Fibroblast of villous mesenchyme (primary cell): ENCODE results near the gene TNFRSF8. TPM values are rescaled to one million over a fixed set of nuclear protein-coding genes. Genes with fewer than 3 reads are reported as not detected.

Source experiments
- DNase-seq: peaks from one replicate; pipeline ENCODE4 v3.0.0-alpha.2; 2010; ENCODE audit warnings: low read depth
- H3K4me3 ChIP-seq: 2 replicates; pipeline ENCODE4 v1.5.1; 2011; ENCODE audit warnings: low read depth, mild to moderate bottlenecking, low read length
- CTCF ChIP-seq: IDR thresholded peaks from 2 replicates; pipeline ENCODE4 v1.5.1; 2012; ENCODE audit warnings: low read depth, mild to moderate bottlenecking, low read length; ENCODE audit not compliant: insufficient read depth
- total RNA-seq: library from RNA; depleted of rRNA; stranded (reverse); fragments of >200 nt; gene quantifications from 2 replicates; pipeline ENCODE4 v1.2.3, GENCODE V29; 2012

TNFRSF8 gene
- total RNA-seq, 1 donor = 0.86 TPM

GRCh38 chr1:12150456-12151200, 87.5 kb downstream of the TNFRSF8 start:
- TF ChIP-seq CTCF = no peak

GRCh38 chr1:12151465-12151864, 88.4 kb downstream of the TNFRSF8 start:
- DNase-seq = no peak
- TF ChIP-seq CTCF = no peak
- H3K4me3 ChIP-seq = no peak overlapping the region

More at GRCh38 chr1:12150456-12151200, 87.5 kb downstream of the TNFRSF8 start:
- no peak for DNase-seq
- H3K4me3 ChIP-seq = no peak overlapping the region

- no peak for DNase-seq
- TF ChIP-seq CTCF = no peak
- H3K4me3 ChIP-seq = no peak overlapping the region
Observed at GRCh38 chr1:12152113-12152891, 89.2 kb downstream of the TNFRSF8 start.

- DNase-seq = peak; percentile 78
- no peak for TF ChIP-seq CTCF
- no peak overlapping the region for H3K4me3 ChIP-seq
Observed at GRCh38 chr1:12153181-12153785, 90.2 kb downstream of the TNFRSF8 start.

GRCh38 chr1:12155328-12155727, 92.2 kb downstream of the TNFRSF8 start:
- no peak for DNase-seq
- H3K4me3 ChIP-seq = no peak overlapping the region
- TF ChIP-seq CTCF = no peak

GRCh38 chr1:12157366-12158231, 94.5 kb downstream of the TNFRSF8 start:
- no peak for DNase-seq
- no peak for TF ChIP-seq CTCF
- H3K4me3 ChIP-seq = no peak overlapping the region
